ENCODE results near the gene DNALI1. TPM values are rescaled to one million over a fixed set of nuclear protein-coding genes. Genes with fewer than 3 reads are reported as not detected.

Gene DNALI1
- total RNA-seq, 1 donor from 2014 or later, result 45.3 TPM

DNA sequence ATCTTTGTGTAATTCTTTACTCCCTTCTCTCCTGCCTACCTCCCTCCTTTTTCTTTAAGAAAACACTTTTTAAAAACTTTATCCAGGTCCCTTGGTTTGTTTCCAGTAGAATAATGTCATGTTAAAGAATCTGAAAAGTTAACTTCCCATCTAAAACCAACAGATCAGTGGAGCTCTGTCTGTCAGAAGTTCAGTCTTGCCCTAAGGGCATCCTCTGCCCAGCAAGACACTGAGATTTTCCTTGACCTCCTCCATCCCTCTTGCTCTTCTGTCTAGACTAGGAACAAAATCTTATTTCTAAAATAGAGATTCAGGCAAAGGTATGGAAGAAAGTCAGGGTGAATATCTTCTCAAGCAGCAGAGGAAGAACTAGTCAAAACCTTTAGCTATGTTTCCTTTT lies 44.7 kb downstream of the DNALI1 start:
- no peak for DNase-seq (ENCODE audit: low spot score)

- peak; percentile 18 for DNase-seq (ENCODE audit: low spot score)
Measured at GRCh38 chr1:37602750-37603694, 46.3 kb downstream of the DNALI1 start.

GRCh38 chr1:37605061-37605650 lies 48.4 kb downstream of the DNALI1 start:
- DNase-seq (ENCODE audit: low spot score), result no peak

DNA sequence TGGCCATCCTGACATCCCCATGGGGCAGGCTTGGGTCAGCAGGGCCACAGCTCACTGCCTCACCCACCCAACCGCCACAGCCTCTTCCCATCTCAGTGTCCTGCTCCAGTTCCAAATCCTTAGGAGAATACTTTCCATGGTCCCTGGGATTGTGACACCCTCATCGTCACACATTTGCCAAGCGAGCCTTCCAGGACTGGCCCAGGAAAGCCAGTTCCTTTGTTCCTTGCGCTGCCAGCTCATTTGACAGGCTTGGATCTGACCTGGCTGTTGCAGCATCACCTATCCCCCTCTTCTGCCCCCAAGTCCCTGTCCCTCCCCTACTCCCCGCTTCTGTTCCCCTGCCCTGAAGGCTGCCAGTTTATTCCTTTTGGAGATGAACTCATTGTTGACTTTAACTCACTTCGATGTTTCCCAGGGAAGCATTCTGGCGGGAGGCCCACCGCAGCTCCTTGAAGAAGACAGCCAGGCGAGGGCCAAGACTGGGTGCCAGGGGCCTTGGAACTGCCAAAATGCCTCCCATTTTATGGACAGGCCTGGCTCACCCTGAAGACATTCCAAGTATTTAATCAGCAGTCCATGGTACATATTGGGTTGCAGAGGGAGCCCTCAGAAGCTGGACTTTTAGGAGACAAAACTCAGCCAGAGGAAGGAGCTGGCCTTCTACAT lies 49.2 kb downstream of the DNALI1 start:
- peak; percentile 41 for DNase-seq (ENCODE audit: low spot score)

GRCh38 chr1:37606481-37607263 lies 49.9 kb downstream of the DNALI1 start:
- peak; percentile 16 for DNase-seq (ENCODE audit: low spot score)

GRCh38 chr1:37609002-37609401 lies 52.3 kb downstream of the DNALI1 start:
- no peak for DNase-seq (ENCODE audit: low spot score)

DNA sequence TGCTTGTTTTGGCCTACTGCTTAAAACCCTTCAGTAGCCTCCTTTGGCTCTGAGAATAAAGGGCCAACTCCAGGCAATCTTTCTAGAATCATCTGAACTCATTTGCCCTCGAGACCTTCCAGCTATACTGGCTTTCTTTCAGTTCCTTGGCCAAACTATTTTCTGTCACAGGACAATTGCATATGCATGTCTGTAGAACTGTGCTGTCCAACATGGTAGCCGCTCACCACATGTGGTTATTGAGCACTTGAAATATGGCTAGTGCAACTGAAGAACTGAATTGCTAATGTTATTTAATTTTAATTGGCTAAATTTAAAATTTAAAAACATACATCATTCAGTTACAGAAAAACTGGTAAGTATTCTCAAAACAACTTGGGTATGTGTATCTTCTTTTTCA lies 53.3 kb downstream of the DNALI1 start:
- no peak for DNase-seq (ENCODE audit: low spot score)

DNA sequence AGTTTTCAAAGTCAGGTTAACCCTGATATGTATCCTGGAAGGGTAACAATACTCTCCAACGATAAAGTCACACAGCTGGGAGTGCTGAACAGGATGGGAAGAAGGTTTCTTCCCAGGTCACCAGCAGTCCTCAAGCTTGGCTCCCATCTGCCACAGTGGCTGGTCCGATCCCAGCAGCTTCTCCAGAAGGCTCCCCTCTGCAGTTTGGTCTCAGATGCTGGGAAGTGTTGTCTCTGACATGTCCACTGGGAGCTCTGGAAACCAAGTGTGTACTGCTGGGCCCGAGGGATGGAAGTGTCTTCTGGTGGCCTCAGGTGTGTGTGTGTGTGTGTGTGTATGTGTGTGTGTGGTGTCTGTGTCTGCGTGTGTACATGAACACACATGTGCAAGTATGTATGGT lies 55.4 kb downstream of the DNALI1 start:
- DNase-seq (ENCODE audit: low spot score), result no peak

GRCh38 chr1:37614105-37614504 lies 57.4 kb downstream of the DNALI1 start:
- DNase-seq (ENCODE audit: low spot score), result no peak

GRCh38 chr1:37616330-37616729 lies 59.6 kb downstream of the DNALI1 start:
- DNase-seq (ENCODE audit: low spot score), result no peak

Other genes starting within 250 kb of the DNALI1 start
- gene ZC3H12A, start 82.4 kb upstream of the DNALI1 start, total RNA-seq, result 17.6 TPM
- 74.2 TPM for gene MEAF6, start 42.2 kb upstream of the DNALI1 start, total RNA-seq
- gene SNIP1, start 2.6 kb upstream of the DNALI1 start, total RNA-seq, result 16.3 TPM
- 25.6 TPM for gene GNL2, start 39.0 kb downstream of the DNALI1 start, total RNA-seq
- gene RSPO1, start 78.0 kb downstream of the DNALI1 start, total RNA-seq, result 6.0 TPM
- 2.5 TPM for gene CDCA8, start 135.6 kb downstream of the DNALI1 start, total RNA-seq
- 8.5 TPM for gene EPHA10, start 208.2 kb downstream of the DNALI1 start, total RNA-seq
- 6.9 TPM for gene MANEAL, start 236.9 kb downstream of the DNALI1 start, total RNA-seq